Measurements from ENCODE around the gene OTOG.
A peak's percentile ranks its signal among the peaks of the same experiment; 100 is the strongest.

Gene OTOG

GRCh38 chr11:17551347-17552040 lies 4.4 kb downstream of the OTOG start:
- Histone ChIP-seq H3K36me3 (no peaks in the 10 kb centered on the region), H3K9me3 (no peaks in the 10 kb centered on the region), H3K4me3 (ENCODE audit: low read depth, low read length) (no peak overlapping the region), H3K4me1 (no peaks in the 10 kb centered on the region), H3K27me3 (no peaks in the 10 kb centered on the region)
- DNase-seq, result no peak
- TF ChIP-seq CTCF (IDR thresholded peaks at IDR 0.05; ENCODE audit: low read depth, low read length), result no peak

GRCh38 chr11:17552041-17552355 lies 4.9 kb downstream of the OTOG start:
- Histone ChIP-seq H3K9me3 (no peaks in the 10 kb centered on the region), H3K4me1 (no peaks in the 10 kb centered on the region), H3K27me3 (no peaks in the 10 kb centered on the region), H3K36me3 (no peaks in the 10 kb centered on the region), H3K4me3 (ENCODE audit: low read depth, low read length) (no peak overlapping the region)
- no peak for DNase-seq
- TF ChIP-seq CTCF (IDR thresholded peaks at IDR 0.05; ENCODE audit: low read depth, low read length), result no peak

- no peaks in the 10 kb centered on the region for H3K27me3 ChIP-seq
- no peak for TF ChIP-seq CTCF (IDR thresholded peaks at IDR 0.05; ENCODE audit: low read depth, low read length)
- no peaks in the 10 kb centered on the region for H3K36me3 ChIP-seq
- no peaks in the 10 kb centered on the region for H3K9me3 ChIP-seq
- no peak overlapping the region for H3K4me3 ChIP-seq (ENCODE audit: low read depth, low read length)
- H3K4me1 ChIP-seq, result no peaks in the 10 kb centered on the region
- DNase-seq, result no peak
These were observed 5.6 kb downstream of the OTOG start for GRCh38 chr11:17552392-17553248.

- Histone ChIP-seq H3K36me3 (no peaks in the 10 kb centered on the region), H3K27me3 (no peaks in the 10 kb centered on the region)
- no peak for TF ChIP-seq CTCF (IDR thresholded peaks at IDR 0.05; ENCODE audit: low read depth, low read length)
These were observed 6.1 kb downstream of the OTOG start for GRCh38 chr11:17553249-17553546.

GRCh38 chr11:17554487-17554886 lies 7.4 kb downstream of the OTOG start:
- TF ChIP-seq CTCF (IDR thresholded peaks at IDR 0.05; ENCODE audit: low read depth, low read length), result peak; percentile 7; the same call in 1 of the 2 replicates
- Histone ChIP-seq H3K9me3 (no peaks in the 10 kb centered on the region), H3K4me3 (ENCODE audit: low read depth, low read length) (no peak overlapping the region), H3K36me3 (no peaks in the 10 kb centered on the region), H3K4me1 (no peaks in the 10 kb centered on the region), H3K27me3 (no peaks in the 10 kb centered on the region)
- no peak for DNase-seq

More at GRCh38 chr11:17553249-17553546, 6.1 kb downstream of the OTOG start:
- no peak overlapping the region for H3K4me3 ChIP-seq (ENCODE audit: low read depth, low read length)
- H3K4me1 ChIP-seq, result no peaks in the 10 kb centered on the region
- no peak for DNase-seq
- no peaks in the 10 kb centered on the region for H3K9me3 ChIP-seq

GRCh38 chr11:17556999-17557398 lies 9.9 kb downstream of the OTOG start:
- Histone ChIP-seq H3K4me1 (no peaks in the 10 kb centered on the region), H3K36me3 (no peaks in the 10 kb centered on the region), H3K9me3 (no peaks in the 10 kb centered on the region), H3K27me3 (no peaks in the 10 kb centered on the region), H3K4me3 (ENCODE audit: low read depth, low read length) (no peak overlapping the region)
- DNase-seq, result no peak
- TF ChIP-seq CTCF (IDR thresholded peaks at IDR 0.05; ENCODE audit: low read depth, low read length), result no peak

Measured in BE2C (cell line).